Hematopoietic multipotent progenitor cell (in vitro differentiated cells): ENCODE results near the gene SEMA3A. TPM values are rescaled to one million over a fixed set of nuclear protein-coding genes. Genes with fewer than 3 reads are reported as not detected.
"Not testable (repeated sequence)": the region's sequence is repeated elsewhere in the genome, so short reads cannot be mapped to it uniquely, and the experiment has no call there.

Experiments
- DNase-seq, 3 donors: peaks; one replicate each; pipeline ENCODE4 v3.0.0-alpha.2; 2011 to 2015; ENCODE audit warnings: low read depth in 2 of 3, low spot score in 2 of 3
- total RNA-seq: library from RNA; depleted of rRNA; stranded (reverse); fragments of >200 nt; gene quantifications from one replicate; pipeline ENCODE4 v1.2.3, GENCODE V29; 2012

Gene SEMA3A
- total RNA-seq, result under 0.01 TPM

DNA sequence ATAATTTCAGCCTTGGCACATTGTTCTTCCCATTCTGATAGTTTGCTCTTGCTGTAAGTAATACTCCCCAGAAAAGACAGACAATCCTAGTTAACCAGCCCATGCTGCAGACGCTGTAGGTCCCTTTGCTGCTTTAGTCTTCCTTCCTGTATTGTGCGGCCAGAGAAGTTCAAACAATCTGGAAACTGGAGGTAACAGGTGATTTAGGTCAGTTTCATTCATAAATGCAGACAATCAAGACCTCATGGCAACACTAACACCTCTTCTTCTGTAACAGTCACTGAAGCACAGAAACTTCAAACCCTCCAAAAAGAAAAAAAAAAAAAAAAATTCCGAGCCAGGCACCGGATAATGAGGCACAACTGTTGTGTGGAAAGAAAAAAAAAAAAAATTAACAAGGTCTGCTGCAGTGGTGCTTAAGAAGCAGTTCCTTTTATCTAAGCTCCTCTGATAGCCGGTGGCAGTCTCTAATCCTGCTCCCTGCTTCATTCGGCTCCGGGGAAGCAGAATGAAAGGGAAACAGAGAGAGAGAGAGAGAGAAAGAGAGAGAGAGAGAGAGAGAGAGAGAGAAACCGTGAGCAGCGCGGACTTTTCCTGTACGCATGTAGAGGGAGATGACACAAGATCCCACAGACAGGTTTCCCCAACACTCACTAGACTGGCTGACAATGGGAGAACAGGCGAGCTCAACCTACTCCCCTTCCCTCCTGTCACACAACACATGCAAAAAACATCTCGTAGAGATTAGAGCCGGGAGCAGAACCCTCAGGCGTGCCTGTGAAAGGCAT, at the start of gene SEMA3A:
SEMA3A (minus strand) TSS at position 306 of the 788 bp plus-strand sequence; CDS start at position 103, 203 bp downstream.
- DNase-seq, result peak in 2 of 3 donors; percentile 33 to 48

DNA sequence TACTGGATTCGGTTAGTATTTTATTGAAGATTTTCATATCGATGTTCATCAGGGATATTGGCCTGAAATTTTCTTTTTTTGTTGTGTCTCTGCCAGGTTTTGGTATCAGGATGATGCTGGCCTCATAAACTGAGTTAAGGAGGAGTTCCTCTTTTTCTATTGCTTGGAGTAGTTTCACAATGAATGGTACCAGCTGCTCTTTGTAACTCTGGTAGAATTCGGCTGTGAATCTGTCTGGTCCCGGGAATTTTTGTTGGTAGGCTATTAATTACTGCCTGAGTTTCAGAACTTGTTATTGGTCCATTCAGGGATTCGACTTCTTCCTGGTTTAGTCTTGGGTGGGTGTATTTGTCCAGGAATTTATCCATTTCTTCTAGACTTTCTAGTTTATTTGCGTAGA, 48.4 kb upstream of the SEMA3A start:
- not testable (repeated sequence) for DNase-seq

DNA sequence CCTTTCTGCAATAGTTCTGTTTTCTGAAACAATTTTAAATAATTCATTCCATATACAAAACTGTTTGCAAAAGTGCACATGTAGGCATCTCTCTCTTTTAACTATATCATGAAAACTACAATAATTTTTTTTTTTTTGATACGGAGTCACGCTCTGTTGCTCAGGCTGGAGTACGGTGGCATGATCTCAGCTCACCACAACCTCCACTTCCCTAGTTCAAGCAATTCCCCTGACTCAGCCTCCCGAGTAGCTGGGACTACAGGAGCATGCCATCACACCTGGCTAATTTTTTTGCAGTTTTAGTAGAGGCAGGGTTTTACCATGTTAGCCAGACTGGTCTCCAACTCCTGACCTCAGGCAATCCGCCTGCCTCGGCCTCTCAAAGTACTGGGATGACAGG, 44.0 kb upstream of the SEMA3A start:
- no peak for DNase-seq

DNA sequence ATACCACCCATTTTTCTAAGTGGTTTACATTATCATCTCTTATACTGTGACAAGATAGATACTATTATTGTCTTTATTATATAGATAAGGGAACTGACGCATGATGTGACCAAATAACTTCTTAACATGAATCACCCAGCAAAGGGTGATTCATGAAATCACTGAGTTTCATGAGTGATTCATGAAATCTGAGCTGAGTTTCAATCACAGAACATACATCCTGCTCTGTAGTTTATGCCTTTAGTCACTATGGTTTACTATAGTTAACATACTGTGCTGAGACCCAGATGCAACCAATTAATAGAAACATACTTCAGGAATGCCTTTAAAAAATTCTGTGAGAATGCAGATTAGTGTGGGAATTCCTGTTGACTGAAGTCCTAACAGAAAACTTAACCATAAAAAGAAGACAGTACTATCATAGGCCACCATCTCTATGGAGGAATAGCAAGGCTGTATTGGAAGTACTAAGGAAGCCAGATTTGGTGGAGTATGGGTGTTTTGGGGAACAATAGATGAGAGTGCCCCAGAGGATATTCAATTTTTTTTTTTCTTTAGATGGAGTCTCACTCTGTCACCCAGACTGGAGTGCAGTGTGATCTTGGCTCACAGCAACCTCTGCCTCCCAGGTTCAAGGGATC, 43.1 kb upstream of the SEMA3A start:
- no peak for DNase-seq

DNA sequence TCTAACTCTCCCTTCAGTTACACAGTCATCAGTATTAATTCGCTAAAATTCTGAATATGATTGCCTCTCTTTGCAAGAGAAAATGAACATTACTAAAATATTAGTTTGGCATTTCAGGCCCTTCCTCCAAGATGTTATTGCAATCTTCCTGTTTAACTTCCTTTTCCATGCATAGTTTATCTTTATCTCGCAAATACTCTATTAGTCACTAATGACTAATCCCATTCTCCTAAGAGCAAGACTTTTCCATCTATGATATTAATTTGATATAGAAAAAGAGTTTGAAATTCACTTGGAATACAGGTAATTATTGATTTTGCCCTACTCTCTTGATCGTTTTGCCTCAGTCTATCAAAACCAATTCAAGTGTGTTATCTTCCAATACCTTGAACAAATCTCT, 41.8 kb upstream of the SEMA3A start:
- no peak for DNase-seq

DNA sequence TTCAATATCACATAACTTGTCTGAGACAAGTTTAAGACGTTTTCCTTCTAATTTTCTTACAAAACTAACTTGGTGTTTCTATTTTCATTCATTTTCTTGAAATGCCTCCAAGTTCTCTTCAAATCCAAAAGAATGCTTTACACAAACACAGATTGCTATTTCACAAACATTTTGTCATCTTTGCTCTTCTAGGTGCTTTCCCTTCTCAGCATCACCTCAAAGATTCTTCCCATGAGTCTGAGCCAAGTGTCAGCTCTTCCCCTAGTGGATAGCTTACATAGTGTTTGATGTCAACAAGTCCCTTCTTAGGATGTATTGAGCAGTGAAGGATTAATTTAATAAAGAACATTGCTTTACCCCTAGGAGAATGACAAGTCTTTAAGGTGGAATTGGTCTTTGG, 38.1 kb upstream of the SEMA3A start:
- no peak for DNase-seq

DNA sequence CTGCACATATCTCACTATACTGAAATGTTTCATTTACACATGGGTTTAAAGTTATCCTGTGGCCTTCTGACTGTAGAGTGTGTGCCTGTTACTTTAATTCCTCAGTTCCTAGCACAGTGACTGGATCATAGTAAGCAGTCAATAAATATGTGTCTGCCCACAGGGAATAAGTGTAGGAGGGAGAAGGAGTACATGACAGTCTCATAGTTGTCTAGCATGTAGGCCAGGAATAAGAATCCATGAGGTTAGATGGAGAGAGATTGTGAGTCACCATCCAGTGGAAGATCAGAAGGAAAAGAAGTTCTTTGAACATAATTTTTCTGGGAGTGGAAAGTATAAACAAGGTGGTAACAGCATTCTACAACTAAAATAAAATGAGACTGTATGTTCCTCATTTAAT, 36.6 kb upstream of the SEMA3A start:
- DNase-seq, result no peak

DNA sequence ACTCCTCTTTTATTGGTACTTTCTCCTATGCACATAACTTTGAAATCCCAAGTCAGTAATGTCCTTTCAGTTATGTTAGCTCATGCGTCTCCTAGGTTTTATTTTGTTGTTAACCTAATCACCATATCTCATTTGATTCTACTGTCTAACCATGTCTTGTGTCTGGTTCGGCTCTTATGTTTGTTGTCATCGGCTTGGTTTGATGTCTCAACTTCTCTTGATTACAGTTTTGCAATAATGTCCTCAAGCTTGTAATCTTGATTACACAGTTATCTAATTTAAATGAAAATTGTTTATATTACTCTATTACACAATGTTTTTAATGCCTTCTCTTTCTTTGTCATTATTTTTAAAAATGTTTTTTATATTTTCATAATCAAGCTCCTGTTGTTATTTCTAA, 35.9 kb upstream of the SEMA3A start:
- no peak for DNase-seq

DNA sequence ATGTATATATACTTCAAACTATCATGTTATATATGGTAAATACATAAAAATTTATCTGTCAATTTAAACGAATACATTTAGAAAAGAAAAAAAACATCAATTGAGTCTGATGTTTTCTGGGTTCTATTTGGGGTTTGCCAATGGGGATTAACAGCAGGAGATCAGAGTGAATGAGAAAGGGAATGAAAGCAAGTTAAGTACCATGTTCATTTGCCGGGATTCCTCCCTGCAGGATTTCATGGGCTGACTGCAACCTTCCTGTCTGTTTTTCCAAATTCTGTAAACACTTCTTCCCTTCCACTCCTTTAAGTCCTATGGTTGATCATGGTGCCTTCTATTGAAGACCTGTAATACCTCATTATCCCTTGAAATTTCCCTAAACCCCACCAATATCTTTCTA, 33.9 kb upstream of the SEMA3A start:
- DNase-seq, result no peak

DNA sequence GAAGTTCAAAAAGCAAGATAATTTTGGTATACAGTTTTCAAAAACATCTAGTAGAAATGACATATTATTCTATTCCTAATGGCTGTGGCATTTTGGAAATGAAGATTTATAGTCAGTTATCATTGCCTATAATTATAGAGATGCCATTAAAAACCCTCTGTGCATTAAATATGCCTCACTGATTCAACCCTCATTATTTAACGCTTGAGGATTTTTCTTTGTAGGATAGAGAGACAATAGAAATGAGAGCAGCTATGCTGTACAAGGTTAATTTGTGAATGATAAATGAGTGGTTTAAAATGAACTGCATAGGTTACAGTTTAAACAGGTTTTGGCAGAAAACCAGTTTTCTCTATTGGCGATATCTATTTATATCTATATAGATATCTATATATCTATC, 32.2 kb upstream of the SEMA3A start:
- no peak for DNase-seq

DNA sequence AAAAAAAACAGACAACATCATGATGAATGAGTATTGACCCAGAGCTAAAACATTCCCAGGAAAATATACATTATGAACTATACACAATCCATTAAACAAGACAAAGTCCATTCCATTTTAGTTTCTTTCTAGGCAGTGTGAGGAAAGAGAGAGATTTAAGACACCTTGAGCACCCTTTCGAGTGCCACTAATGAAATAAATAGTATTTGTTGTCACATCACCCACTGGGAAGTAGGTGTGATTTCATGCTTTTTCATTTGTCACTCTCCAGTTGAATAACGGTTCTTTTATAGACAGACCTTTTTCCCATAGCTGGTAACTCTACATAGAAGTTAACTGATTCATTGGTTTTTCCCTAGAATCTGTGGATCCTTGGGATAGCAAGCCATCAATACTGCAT, 29.9 kb upstream of the SEMA3A start:
- DNase-seq, result no peak

DNA sequence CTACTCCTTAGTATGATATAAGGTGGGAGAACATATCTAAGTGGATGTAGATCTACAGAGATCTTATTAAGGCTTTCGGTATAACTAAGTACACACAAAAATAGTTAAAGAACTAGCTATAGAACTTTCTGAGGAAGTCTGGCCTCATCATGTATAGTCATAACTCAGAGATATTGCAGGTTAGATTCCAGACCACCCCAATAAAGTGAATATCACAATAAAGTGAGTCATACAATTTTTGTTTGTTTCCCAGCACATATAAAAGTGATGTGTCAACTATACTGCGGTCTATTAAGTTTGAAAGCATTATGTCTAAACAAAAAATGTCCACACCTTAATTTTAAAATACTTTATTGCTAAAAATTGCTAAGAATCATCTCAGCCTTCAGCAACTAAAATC, 24.7 kb upstream of the SEMA3A start:
- no peak for DNase-seq

DNA sequence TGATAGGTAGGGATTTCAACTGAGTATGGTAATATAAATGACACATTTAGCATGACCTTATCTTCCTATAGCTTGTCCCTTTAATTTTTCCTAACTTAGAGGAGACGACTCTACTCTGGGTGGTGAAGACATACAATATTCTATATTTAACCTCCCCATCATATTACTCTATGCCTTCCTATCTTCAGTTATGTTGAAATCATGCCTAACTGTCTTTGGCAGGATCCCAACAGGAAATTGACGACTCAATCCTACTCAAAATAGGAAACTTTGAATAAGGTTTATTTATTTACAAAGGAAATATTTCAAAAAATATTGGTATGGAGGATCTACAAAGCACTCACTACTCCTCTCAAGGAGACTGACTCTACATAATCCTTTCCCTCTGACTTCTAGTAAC, 24.1 kb upstream of the SEMA3A start:
- DNase-seq, result no peak

DNA sequence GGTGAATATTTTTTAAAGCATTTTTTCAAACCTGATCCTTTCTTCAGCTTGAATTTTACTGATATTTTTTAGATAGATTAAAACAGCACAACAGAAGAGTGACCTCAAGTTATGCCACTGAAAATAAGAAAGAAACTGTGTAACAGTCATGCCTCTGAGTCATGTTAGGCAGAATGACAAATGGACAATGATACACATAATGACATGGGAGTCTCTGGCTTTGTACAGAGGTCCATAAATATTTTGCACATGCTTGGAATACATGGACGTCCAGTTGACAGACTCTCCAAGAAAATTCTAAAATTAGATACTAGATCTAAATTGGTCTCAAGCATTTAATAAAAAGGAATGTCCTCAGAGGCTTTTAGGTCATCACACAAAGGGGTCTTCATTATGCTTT, 21.9 kb upstream of the SEMA3A start:
- DNase-seq, result no peak

DNA sequence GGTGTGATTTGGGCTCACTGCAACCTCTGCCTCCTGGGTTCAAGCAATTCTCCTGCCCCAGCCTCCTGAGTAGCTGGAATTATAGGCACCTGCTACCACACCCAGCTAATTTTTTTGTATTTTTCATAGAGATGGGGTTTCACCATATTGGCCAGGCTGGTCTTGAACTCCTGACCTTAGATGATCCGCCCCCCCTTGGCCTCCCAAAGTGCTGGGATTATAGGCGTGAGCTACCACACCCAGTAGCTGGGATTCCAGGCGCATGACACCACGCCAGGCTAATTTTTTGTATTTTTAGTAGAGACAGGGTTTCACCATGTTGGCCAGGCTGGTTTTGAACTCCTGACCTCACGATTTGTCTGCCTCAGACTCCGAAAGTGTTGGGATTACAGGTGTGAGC, 20.2 kb upstream of the SEMA3A start:
- not testable (repeated sequence) for DNase-seq

DNA sequence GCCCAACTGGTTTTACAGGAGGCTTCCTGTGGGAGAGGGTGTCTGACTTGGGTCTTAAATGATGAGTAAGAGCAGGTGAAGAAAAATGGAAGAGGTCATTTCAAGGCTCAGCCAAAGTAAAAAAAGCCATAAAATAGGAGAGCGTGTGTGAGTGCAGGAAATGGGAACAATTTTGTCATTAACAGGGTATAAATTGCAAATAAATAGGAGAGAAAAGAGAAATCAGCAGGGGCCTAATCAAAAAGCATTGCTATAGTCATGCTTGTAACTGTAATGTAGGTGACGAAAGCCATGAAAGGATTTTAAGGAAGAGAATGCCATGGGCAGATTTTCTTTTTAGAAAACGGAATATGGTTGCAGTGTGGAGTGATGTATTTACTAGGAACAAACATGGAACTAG, 15.7 kb upstream of the SEMA3A start:
- DNase-seq, result no peak

DNA sequence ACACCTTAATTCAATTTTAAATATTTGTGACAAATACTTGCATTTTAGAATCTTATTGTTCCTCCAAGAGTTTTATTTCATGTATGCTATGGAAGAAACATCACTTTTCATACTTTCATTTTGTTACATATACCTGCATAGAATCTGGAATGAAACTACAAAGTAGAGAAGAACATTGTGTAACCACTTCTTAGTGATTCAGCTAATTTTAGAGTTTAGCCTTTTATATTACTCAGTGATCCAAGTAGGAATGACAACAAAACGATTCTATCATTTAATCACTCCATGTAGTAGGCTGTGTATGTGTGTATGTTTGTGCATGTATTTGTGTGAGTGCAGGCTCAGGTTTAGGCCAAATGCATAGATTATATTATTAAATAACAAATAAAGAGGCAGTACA, 14.4 kb upstream of the SEMA3A start:
- DNase-seq, result no peak

DNA sequence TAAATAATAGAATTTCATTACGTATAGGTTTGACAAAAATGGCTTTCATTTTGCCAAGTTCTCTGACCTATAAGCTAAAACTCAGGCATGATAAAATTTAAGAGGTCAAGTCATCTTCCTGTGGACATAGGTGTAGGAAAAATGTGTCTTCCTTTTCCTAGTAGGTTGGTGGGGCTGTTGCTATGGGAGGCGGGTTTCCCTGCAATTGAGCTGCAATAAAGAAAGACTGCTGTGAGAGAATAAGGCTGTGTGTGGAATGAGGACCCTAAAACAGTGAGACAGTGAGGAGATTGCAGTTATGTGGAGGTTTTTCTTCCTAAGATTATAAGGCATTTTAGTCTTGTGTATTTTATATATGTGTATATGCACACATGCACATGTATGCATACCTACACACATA, 13.0 kb upstream of the SEMA3A start:
- no peak for DNase-seq

DNA sequence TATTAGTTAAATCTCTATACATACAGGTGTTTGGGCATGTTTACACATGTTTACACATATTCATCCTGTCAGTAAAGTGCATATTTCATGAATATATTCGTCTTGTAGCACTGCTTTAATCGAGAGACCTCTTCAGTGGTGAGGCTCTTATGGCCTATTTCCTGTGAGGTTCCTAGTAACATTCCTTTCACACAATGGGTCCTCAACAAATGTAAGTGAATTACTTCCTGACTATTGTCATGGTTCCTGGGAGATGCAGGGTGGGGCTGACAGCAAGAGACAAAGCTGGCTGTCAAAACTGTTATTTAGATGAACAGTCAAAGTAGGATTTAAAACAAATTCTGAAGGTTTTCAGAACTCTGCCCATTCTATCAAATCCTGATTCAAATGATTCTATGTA, 12.4 kb upstream of the SEMA3A start:
- no peak for DNase-seq

DNA sequence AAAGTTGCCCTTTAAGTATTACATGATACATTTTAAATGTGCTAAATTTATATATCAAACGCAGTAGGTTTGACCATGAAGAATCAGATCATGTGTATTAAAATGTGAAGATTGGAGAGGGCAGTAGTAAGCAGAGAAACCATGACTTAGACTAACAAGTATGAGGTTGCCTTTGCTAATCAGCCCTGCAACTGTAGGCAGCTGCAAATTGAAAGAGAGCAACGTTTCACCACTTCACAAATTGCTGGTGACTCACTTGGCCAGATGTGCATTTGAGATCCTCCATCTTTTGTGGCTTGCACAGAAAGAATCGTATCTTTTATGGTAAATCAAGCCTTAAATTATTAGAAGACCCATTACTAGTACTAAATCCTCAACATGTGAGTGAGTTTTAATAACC, 10.1 kb upstream of the SEMA3A start:
- DNase-seq, result no peak

DNA sequence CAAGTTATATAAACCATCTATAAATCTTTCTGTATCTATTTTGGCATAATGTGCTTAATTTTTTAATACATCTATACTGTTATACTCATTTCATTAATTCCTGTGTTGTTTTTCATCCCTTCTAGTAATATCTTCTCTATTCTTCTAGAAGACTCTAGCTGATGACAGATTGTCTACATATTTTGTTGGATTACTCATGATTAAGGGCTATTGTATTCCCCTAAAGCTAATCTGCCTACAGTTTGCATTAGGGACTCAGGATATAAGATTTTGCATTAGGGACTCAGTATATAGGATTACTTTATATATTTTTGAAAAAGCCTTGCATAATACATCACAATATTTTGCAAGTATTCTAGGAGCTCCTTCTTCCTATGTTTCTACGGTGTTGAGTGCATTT, 8.3 kb upstream of the SEMA3A start:
- no peak for DNase-seq

DNA sequence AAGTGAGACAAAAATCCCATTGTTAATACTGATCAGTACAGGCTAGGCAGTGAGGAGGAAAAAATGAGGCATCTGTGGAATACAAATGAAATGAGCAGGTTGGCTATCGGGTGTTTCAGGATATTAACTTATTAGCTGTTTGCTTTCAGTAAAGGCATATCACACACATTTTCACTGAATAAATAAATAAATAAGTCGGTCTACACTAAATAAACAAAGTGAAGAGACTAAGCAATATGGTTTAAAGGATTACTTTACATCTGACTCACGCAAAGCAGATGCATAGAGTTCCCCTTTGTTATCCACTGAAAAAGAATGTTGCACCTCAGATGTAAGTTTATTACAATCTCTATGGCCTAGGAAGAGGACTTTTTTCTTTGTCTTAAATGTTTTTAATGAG, 6.3 kb upstream of the SEMA3A start:
- DNase-seq, result no peak

DNA sequence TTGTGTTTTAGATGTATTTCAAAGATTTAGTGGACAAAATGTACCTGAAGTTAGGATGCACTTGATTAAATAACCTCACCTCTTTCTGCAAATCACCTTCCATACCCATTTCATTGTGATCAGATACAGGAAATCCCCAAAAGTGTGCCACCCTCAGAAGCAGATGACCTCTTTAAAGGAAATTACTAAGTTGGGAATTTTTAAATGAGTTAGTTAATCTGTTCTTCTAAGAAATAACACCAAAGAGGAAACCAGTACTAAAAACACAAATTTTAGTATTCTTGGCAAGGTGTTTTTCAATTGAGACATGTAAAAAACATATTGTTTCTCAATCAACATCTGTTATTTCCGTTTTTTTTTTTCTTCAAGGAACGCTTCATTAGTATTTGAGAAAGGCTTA, 4.6 kb upstream of the SEMA3A start:
- DNase-seq, result no peak
